Lung (tissue), 12 donors: ENCODE data around the gene C3orf18. TPM values are rescaled to one million over a fixed set of nuclear protein-coding genes. Genes with fewer than 3 reads are reported as not detected.

Experiments
- ATAC-seq: fragments of 200-7000 bp; cut with Tn5 transposase; one replicate; pipeline ENCODE4 v1.9.1; 2020; ENCODE audit warnings: moderate number of reproducible peaks; ENCODE audit not compliant: insufficient read depth, low FRiP score
- DNase-seq, 3 donors: peaks; one replicate each; pipeline ENCODE4 v3.0.0-alpha.2; 2013 to 2017
- H3K27ac ChIP-seq, 2 donors: one replicate each; pipeline ENCODE4 v1.5.1; 2013; ENCODE audit warnings: mild to moderate bottlenecking in 2 of 2, moderate library complexity in 2 of 2, control low read depth in 1 of 2, inconsistent platforms in 1 of 2, low read depth in 1 of 2, low read length in 1 of 2
- H3K27me3 ChIP-seq, 3 donors: one replicate each; pipeline ENCODE4 v1.5.1; 2013; ENCODE audit warnings: low read length in 2 of 3; ENCODE audit not compliant: control insufficient read depth in 3 of 3, insufficient read depth in 3 of 3
- H3K36me3 ChIP-seq, 4 donors: one replicate each; pipeline ENCODE4 v1.5.1; 2013; ENCODE audit warnings: low read length in 4 of 4, mild to moderate bottlenecking in 1 of 4, moderate library complexity in 1 of 4; ENCODE audit not compliant: control insufficient read depth in 4 of 4, insufficient read depth in 4 of 4
- H3K4me1 ChIP-seq, 5 donors: one replicate each; pipeline ENCODE4 v1.5.1; 2013; ENCODE audit warnings: low read length in 5 of 5, mild to moderate bottlenecking in 2 of 5, moderate library complexity in 1 of 5; ENCODE audit not compliant: control insufficient read depth in 5 of 5, insufficient read depth in 5 of 5
- H3K4me3 ChIP-seq: one replicate; pipeline ENCODE4 v1.5.1; 2013; ENCODE audit warnings: mild to moderate bottlenecking, control low read depth, moderate library complexity
- H3K9ac ChIP-seq, 2 donors: one replicate each; pipeline ENCODE4 v1.5.1; 2013; ENCODE audit warnings: low read length in 2 of 2, control low read depth in 1 of 2; ENCODE audit not compliant: insufficient read depth in 1 of 2
- H3K9me3 ChIP-seq, 4 donors: one replicate each; pipeline ENCODE4 v1.5.1; 2013; ENCODE audit warnings: low read length in 3 of 4, mild to moderate bottlenecking in 1 of 4, moderate library complexity in 1 of 4; ENCODE audit not compliant: control insufficient read depth in 4 of 4, insufficient read depth in 3 of 4
- CTCF ChIP-seq: IDR thresholded peaks from 2 replicates; pipeline ENCODE4 v1.5.1; 2012; ENCODE audit warnings: mild to moderate bottlenecking; ENCODE audit errors: control extremely low read depth, extremely low read depth
- WGBS, 2 donors: extraction: QIAGEN DNeasy Blood & Tissue Kit; methylation state at CpG; one replicate each; pipeline ENCODE4 v1.1.7; 2013; 5-methylcytosine and 5-hydroxymethylcytosine counted together
- polyA plus RNA-seq, 2 donors: library from polyadenylated mRNA; stranded (reverse); fragments of 200-250 nt; gene quantifications; one replicate each; pipeline ENCODE4 v1.2.1, GENCODE V29; 2013
- total RNA-seq, 2 donors: library from RNA; depleted of rRNA in 1 of 2; stranded (reverse); fragments of >200 nt in 1 of 2; gene quantifications; one replicate each; pipeline ENCODE4 v1.2.1, GENCODE V29; 2014 to 2021
- donor health status: control.
- donor health status: control.
- donor health status: Bipolar disorder and iron deficiency.
- donor health status: healthy.
- donor health status: DM: yes; HTN: yes; CAD: no.

C3orf18 gene
- total and polyA plus RNA-seq, 4 donors, result 2.7 to 7.0 (median 4.5) TPM

- peak within 1 kb of the TSS; percentile 80 to 91 for H3K9ac ChIP-seq
- H3K27me3 ChIP-seq, result no peaks in the 10 kb centered on the region
- peak; percentile 99 for DNase-seq
- ATAC-seq, result peak; percentile 85
- H3K27ac ChIP-seq, result peak within 1 kb of the TSS; percentile 89 to 93
- peaks cover 6 to 26% (median 19%) of the 10 kb centered on the region in 4 donors for H3K36me3 ChIP-seq
- H3K9me3 ChIP-seq, result no peaks in the 10 kb centered on the region
- peaks cover 6 to 56% (median 34%) of the 10 kb centered on the region in 5 donors for H3K4me1 ChIP-seq
- no peak for TF ChIP-seq CTCF
- H3K4me3 ChIP-seq, result peak within 1 kb of the TSS; percentile 79
- 1% methylated on average over 70 to 75 of the region's 75 CpGs for WGBS, 2 donors
Observed at GRCh38 chr3:50611464-50612233, 44.1 kb upstream of the C3orf18 start, which contains the start of gene CISH. CISH (minus strand) TSS chr3:50611774; CDS start chr3:50611650, 124 bp downstream.

GRCh38 chr3:50610992-50611463 is 43.5 kb upstream of the C3orf18 start:
- Histone ChIP-seq H3K4me1 (peaks cover 6 to 51% (median 34%) of the 10 kb centered on the region in 5 donors), H3K36me3 (peaks cover 6 to 31% (median 23%) of the 10 kb centered on the region in 4 donors), H3K27ac (peak overlapping the region; percentile 89 to 93), H3K9me3 (no peaks in the 10 kb centered on the region), H3K4me3 (peak overlapping the region; percentile 79), H3K27me3 (no peaks in the 10 kb centered on the region), H3K9ac (peak overlapping the region; percentile 80 to 86)
- DNase-seq (no peak), ATAC-seq (no peak)
- TF ChIP-seq CTCF, result no peak
- 5 to 6% methylated on average over 10 of the region's 10 CpGs for WGBS, 2 donors

GRCh38 chr3:50610181-50610971 is 42.8 kb upstream of the C3orf18 start:
- Histone ChIP-seq H3K4me3 (peak overlapping the region; percentile 79), H3K27me3 (no peaks in the 10 kb centered on the region), H3K9ac (peak overlapping the region; percentile 80 to 86), H3K36me3 (peaks cover 6 to 37% (median 26%) of the 10 kb centered on the region in 4 donors), H3K4me1 (peaks cover 6 to 51% (median 34%) of the 10 kb centered on the region in 5 donors), H3K9me3 (no peaks in the 10 kb centered on the region), H3K27ac (peak overlapping the region; percentile 89 to 93)
- peak in 2 of 3 donors; percentile 31 to 46 for DNase-seq
- WGBS, 2 donors, result 57 to 62% methylated on average over 6 of the region's 6 CpGs
- no peak for ATAC-seq
- no peak for TF ChIP-seq CTCF
